Endothelial cell of umbilical vein (primary cell): ENCODE results near the gene HMGCS1. TPM values are rescaled to one million over a fixed set of nuclear protein-coding genes. Genes with fewer than 3 reads are reported as not detected.

Experiments
- BruUV-seq: library from RNA; stranded (reverse); fragments of 400-500 nt; replicated peaks from 2 replicates; lab custom pipeline; 2021; lab: Mats Ljungman, UMichigan
- CTCF ChIA-PET: fragments of 300-600, 350-600 bp; sonication (Branson Sonifier 250); formaldehyde crosslinking; loops from one replicate; lab custom pipeline; 2021; ENCODE audit warnings: antibody characterized with exemption, inconsistent platforms; lab: Charles Lee
- POLR2A ChIA-PET: fragments of 300-600, 350-600 bp; sonication (Branson Sonifier 250); formaldehyde crosslinking; loops from one replicate; lab custom pipeline; 2021; ENCODE audit warnings: antibody characterized with exemption, inconsistent platforms; lab: Charles Lee
- DNase-seq: peaks from one replicate; pipeline ENCODE4 v3.0.0-alpha.2; 2011; ENCODE audit warnings: low read depth, low spot score
- FAIRE-seq: peaks from 2 replicates; lab custom pipeline; 2011; peaks lifted over from hg19 to GRCh38; lab: Jason Lieb, UNC
- H2AFZ ChIP-seq: 2 replicates; pipeline ENCODE4 v1.6.0; 2012; ENCODE audit warnings: low read depth, low read length, control low read depth, inconsistent platforms
- H3K27ac ChIP-seq: 2 replicates; pipeline ENCODE4 v1.5.1; 2011; ENCODE audit warnings: low read depth, mild to moderate bottlenecking, control low read depth, low read length, moderate library complexity; ENCODE audit not compliant: insufficient read depth
- H3K27me3 ChIP-seq, 2 experiments: 2 replicates each; pipeline versions ENCODE4 v1.6.0 to v1.6.1; 2011; ENCODE audit warnings: low read length in 2 of 2, mixed read lengths in 1 of 2; ENCODE audit not compliant: control insufficient read depth in 2 of 2, insufficient read depth in 2 of 2
- H3K36me3 ChIP-seq, 2 experiments: 2 replicates in 1 of 2; 3 replicates in 1 of 2; pipeline ENCODE4 v1.5.1; 2011; ENCODE audit warnings: low read length in 2 of 2, mild to moderate bottlenecking in 1 of 2, moderate library complexity in 1 of 2; ENCODE audit not compliant: control insufficient read depth in 2 of 2, insufficient read depth in 2 of 2; ENCODE audit errors: extremely low read depth in 1 of 2
- H3K4me1 ChIP-seq: 3 replicates; pipeline ENCODE4 v1.5.1; 2011; ENCODE audit warnings: mild to moderate bottlenecking, low read length; ENCODE audit not compliant: control insufficient read depth, insufficient read depth; ENCODE audit errors: extremely low read depth
- H3K4me2 ChIP-seq: 2 replicates; pipeline ENCODE4 v1.6.1; 2011; ENCODE audit warnings: low read length, control low read depth, mixed read lengths; ENCODE audit not compliant: insufficient read depth
- H3K4me3 ChIP-seq, 3 experiments: fragments of 200-600 bp in 1 of 3; sonication (generic), shearing (Covaris generic) in 1 of 3; replicated peaks in 1 of 3; 2 replicates each; pipeline ENCODE4 v1.5.1; 2011 to 2016; ENCODE audit warnings: control low read depth in 3 of 3, low read length in 3 of 3, mild to moderate bottlenecking in 2 of 3, inconsistent platforms in 1 of 3, low read depth in 1 of 3, moderate library complexity in 1 of 3; ENCODE audit not compliant: insufficient read depth in 1 of 3
- H3K79me2 ChIP-seq: 2 replicates; pipeline ENCODE4 v1.6.0; 2012; ENCODE audit warnings: low read length, inconsistent platforms; ENCODE audit not compliant: control insufficient read depth, insufficient read depth
- H3K9ac ChIP-seq: replicated peaks from 2 replicates; pipeline ENCODE3; 2011; ENCODE audit warnings: low read length, control low read depth; ENCODE audit not compliant: insufficient read depth; ENCODE audit errors: extremely low read depth
- H3K9me1 ChIP-seq: replicated peaks from 3 replicates; pipeline ENCODE4 v1.6.0; 2011; ENCODE audit warnings: mild to moderate bottlenecking, low read length; ENCODE audit not compliant: control insufficient read depth, insufficient read depth; ENCODE audit errors: extremely low read depth
- H3K9me3 ChIP-seq: replicated peaks from 2 replicates; pipeline ENCODE4 v1.5.1; 2012; ENCODE audit warnings: low read length, inconsistent platforms; ENCODE audit not compliant: control insufficient read depth, insufficient read depth
- H4K20me1 ChIP-seq: replicated peaks from 2 replicates; pipeline ENCODE3; 2011; ENCODE audit warnings: mild to moderate bottlenecking, low read length; ENCODE audit not compliant: control insufficient read depth, insufficient read depth; ENCODE audit errors: extremely low read depth
- EZH2 ChIP-seq: IDR thresholded peaks from 2 replicates; pipeline ENCODE4 v1.6.1; 2012; ENCODE audit warnings: borderline replicate concordance, low read depth, mild to moderate bottlenecking, moderate library complexity, low read length, inconsistent platforms; ENCODE audit not compliant: severe bottlenecking
- JUN ChIP-seq: IDR thresholded peaks from 2 replicates; pipeline ENCODE4 v1.6.1; 2011; ENCODE audit warnings: borderline replicate concordance, low read depth; ENCODE audit not compliant: insufficient read length, insufficient read depth
- POLR2A ChIP-seq: IDR thresholded peaks from 2 replicates; pipeline ENCODE4 v1.6.1; 2012; ENCODE audit warnings: low read depth, mild to moderate bottlenecking, control low read depth, low read length
- dilution Hi-C: fragments of 300-500 bp; cut with MboI; formaldehyde crosslinking; loops from one replicate; pipeline ENCODE4 v1.15.0; 2019; ENCODE audit warnings: low sequenced_read_pairs; ENCODE audit not compliant: extremely low pct_ligation_motif_present
- intact Hi-C: fragments of 100-400 bp; cut with micrococcal nuclease; formaldehyde crosslinking; loops from one replicate; pipeline ENCODE4 v1.10.0; 2022
- polyA plus RNA-seq, 4 experiments: library from polyadenylated mRNA; depleted of rRNA in 3 of 4; stranded (reverse) in 3 of 4; unstranded in 1 of 4; fragments of >200 nt; gene quantifications; 2 replicates each; pipeline versions ENCODE4 v1.2.1 to v1.2.3, GENCODE V29; 2011 to 2012; ENCODE audit warnings: missing spikeins in 1 of 4
- total RNA-seq: library from RNA; stranded (reverse); gene quantifications from 2 replicates; pipeline ENCODE4 v1.2.3, GENCODE V29; 2021

Gene HMGCS1
- total and polyA plus RNA-seq, 2 donors (not counting 3 experiments of a cell fraction or from before 2014, with no cell fraction given) = 43.3 to 133 TPM

GRCh38 chr5:43301653-43302091 is 11.5 kb downstream of the HMGCS1 start:
- H4K20me1 ChIP-seq = peaks cover 6% of the 10 kb centered on the region
- no peak overlapping the region for H2AFZ ChIP-seq
- no peak overlapping the region for H3K27ac ChIP-seq
- dilution Hi-C loops = no loop called here
- H3K4me1 ChIP-seq = no peaks in the 10 kb centered on the region
- BruUV-seq = no TSS peak
- POLR2A ChIA-PET = no interaction called here
- no peaks in the 10 kb centered on the region for H3K27me3 ChIP-seq
- no peak overlapping the region for H3K4me2 ChIP-seq
- no peak for TF ChIP-seq JUN
- TF ChIP-seq POLR2A = no peak
- CTCF ChIA-PET = interaction anchor here (2.2 kb wide), 1 partner anchor 11 kb away, joined by 7 read pairs; the partner anchor contains the start of gene HMGCS1
- H3K79me2 ChIP-seq = peaks cover 88% of the 10 kb centered on the region
- peak; percentile 23 for DNase-seq
- no peaks in the 10 kb centered on the region for H3K9me1 ChIP-seq
- H3K9me3 ChIP-seq = no peaks in the 10 kb centered on the region
- H3K4me3 ChIP-seq = no peak overlapping the region
- H3K36me3 ChIP-seq = peaks cover 6 to 32% of the 10 kb centered on the region in 2 experiments
- intact Hi-C loops = no loop called here
- H3K9ac ChIP-seq = no peak overlapping the region
- no peak for FAIRE-seq

GRCh38 chr5:43300112-43300511 is 13.1 kb downstream of the HMGCS1 start:
- peaks cover 6% of the 10 kb centered on the region for H4K20me1 ChIP-seq
- intact Hi-C loops (no loop called here), dilution Hi-C loops (no loop called here)
- no peaks in the 10 kb centered on the region for H3K4me1 ChIP-seq
- H3K36me3 ChIP-seq = peaks cover 8 to 44% of the 10 kb centered on the region in 2 experiments
- FAIRE-seq (no peak), DNase-seq (no peak)
- ChIA-PET POLR2A (interaction anchor here (0.9 kb wide), 1 partner anchor 12 kb away, joined by 3 read pairs; no protein-coding TSS in a partner anchor), CTCF (interaction anchor here (0.7 to 1.5 kb wide), 3 partner anchors 8 to 90 kb away, joined by 3 read pairs; partner anchors contain the start of gene HMGCS1)
- no peak overlapping the region for H3K9ac ChIP-seq
- BruUV-seq = no TSS peak
- no peak overlapping the region for H2AFZ ChIP-seq
- H3K4me3 ChIP-seq = no peak overlapping the region
- TF ChIP-seq EZH2 = no peak
- no peak overlapping the region for H3K27ac ChIP-seq
- H3K27me3 ChIP-seq = no peaks in the 10 kb centered on the region
- H3K9me3 ChIP-seq = no peaks in the 10 kb centered on the region
- H3K79me2 ChIP-seq = peaks cover 76% of the 10 kb centered on the region
- no peaks in the 10 kb centered on the region for H3K9me1 ChIP-seq
- H3K4me2 ChIP-seq = no peak overlapping the region
